ENCODE measurements around the gene FMNL2. TPM values are rescaled to one million over a fixed set of nuclear protein-coding genes. Genes with fewer than 3 reads are reported as not detected.
A peak's percentile ranks its signal among the peaks of the same experiment; 100 is the strongest.

Gene FMNL2
- total RNA-seq, 1 donor from 2014 or later = 34.3 TPM

DNA sequence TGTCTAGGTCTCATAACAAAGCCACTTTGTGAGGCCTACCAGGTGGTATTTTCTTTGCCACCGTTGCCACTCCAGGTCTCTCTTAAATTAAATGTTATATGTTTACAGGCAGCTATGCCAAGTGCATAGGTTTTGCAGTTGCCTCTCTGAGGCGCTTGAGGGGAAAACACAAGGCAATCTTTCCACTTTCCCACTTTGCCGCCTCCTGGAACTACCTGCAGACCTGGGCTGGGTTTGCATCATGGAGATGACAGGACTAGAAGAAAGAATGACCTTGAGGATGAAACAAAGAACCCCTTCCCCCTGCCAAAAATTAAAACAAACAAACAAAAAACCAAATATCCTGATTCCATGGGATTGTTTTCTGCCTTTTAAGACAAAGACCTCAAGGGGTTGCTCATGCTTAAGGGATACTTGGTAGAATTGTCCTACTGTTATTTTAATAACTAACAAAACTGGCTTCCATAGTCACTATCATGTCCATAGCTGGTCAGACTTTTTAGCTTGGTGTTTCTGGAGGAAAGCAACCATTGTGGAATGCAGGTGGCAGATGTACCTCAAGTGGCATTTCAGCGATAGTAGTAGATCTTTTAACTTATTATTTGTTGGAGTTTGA is 222.4 kb downstream of the FMNL2 start:
- DNase-seq (ENCODE audit: low read depth) (no peak), FAIRE-seq (no peak)
- TF ChIP-seq EZH2 (IDR thresholded peaks at IDR 0.05; ENCODE audit: insufficient read depth, low read length) = no peak
- TF ChIP-seq, protein P1, sequence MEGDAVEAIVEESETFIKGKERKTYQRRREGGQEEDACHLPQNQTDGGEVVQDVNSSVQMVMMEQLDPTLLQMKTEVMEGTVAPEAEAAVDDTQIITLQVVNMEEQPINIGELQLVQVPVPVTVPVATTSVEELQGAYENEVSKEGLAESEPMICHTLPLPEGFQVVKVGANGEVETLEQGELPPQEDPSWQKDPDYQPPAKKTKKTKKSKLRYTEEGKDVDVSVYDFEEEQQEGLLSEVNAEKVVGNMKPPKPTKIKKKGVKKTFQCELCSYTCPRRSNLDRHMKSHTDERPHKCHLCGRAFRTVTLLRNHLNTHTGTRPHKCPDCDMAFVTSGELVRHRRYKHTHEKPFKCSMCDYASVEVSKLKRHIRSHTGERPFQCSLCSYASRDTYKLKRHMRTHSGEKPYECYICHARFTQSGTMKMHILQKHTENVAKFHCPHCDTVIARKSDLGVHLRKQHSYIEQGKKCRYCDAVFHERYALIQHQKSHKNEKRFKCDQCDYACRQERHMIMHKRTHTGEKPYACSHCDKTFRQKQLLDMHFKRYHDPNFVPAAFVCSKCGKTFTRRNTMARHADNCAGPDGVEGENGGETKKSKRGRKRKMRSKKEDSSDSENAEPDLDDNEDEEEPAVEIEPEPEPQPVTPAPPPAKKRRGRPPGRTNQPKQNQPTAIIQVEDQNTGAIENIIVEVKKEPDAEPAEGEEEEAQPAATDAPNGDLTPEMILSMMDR (IDR thresholded peaks at IDR 0.05; ENCODE audit: insufficient read depth, low read depth, low read length) = no peak
- Histone ChIP-seq H3K36me3 (ENCODE audit: insufficient read depth, low read length) (peaks cover 3% of the 10 kb centered on the region), H2AFZ (ENCODE audit: low read depth, low read length) (no peak overlapping the region), H3K9me3 (ENCODE audit: insufficient read depth, low read depth, low read length) (no peaks in the 10 kb centered on the region), H4K20me1 (ENCODE audit: insufficient read depth, low read length) (no peaks in the 10 kb centered on the region), H3K4me1 (ENCODE audit: insufficient read depth, low read length) (peaks cover 38% of the 10 kb centered on the region), H3K4me3 (ENCODE audit: insufficient read depth, low read depth, low read length) (no peak overlapping the region), H3K27ac (ENCODE audit: low read depth, low read length) (no peak overlapping the region), H3K9ac (ENCODE audit: low read length) (no peak overlapping the region), H3K4me2 (ENCODE audit: low read length) (peak overlapping the region; percentile 50), H3K27me3 (ENCODE audit: insufficient read depth, low read length) (no peaks in the 10 kb centered on the region), H3K79me2 (ENCODE audit: insufficient read depth, low read length) (no peaks in the 10 kb centered on the region)
- H3K9me3 Mint-ChIP-seq (ENCODE audit: unreplicated experiment) = no peaks in the 10 kb centered on the region
- no peak overlapping the region for H3K27ac Mint-ChIP-seq (ENCODE audit: unreplicated experiment)
- no peak overlapping the region for H3K4me3 Mint-ChIP-seq (ENCODE audit: unreplicated experiment)
- H3K27me3 Mint-ChIP-seq (ENCODE audit: low read depth, unreplicated experiment) = no peaks in the 10 kb centered on the region
- H3K36me3 Mint-ChIP-seq (ENCODE audit: low read depth, unreplicated experiment) = no peaks in the 10 kb centered on the region
- H3K4me1 Mint-ChIP-seq (ENCODE audit: low read depth, unreplicated experiment) = peaks cover 49% of the 10 kb centered on the region

DNA sequence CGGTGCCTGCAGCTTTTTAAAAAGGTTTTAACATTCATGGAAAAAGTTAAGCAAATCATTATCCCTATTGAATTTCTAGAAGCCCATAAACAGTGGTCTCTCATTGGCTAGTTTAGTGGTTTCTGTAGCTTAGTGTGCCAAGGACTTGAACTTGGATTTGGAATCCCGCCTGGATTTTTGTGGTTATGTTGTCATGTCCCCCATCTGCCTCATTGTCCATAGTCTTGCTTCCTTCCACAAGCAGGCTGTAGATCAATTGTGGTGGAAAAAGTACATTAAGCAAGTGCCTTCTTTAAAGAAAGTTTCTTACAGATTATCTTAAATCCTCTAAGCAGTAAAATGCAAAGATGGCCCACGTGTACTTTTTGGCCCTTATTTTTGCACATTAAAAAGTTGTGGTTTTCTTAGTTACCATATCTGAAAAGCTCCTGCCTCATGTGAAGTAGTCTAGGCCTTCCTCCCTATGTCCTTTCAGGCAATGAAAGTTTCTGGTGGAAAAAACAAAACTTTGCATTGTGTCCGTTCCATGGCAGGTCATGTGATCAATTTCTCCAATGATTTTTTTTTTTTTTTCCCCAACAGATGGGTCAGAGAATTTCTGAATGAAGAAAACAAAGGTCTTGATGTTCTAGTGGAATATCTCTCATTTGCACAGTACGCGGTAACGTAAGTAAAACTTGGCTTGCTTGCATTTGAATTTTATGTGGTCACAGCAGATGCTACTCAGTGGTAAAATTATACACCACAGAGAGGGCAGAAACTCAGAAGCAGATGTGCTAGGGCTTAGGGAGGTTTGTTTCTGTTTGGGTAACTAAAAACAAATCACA is 223.4 kb downstream of the FMNL2 start:
- Histone ChIP-seq H3K36me3 (ENCODE audit: insufficient read depth, low read length) (peaks cover 3% of the 10 kb centered on the region), H3K9ac (ENCODE audit: low read length) (no peak overlapping the region), H3K4me3 (ENCODE audit: insufficient read depth, low read depth, low read length) (no peak overlapping the region), H3K4me1 (ENCODE audit: insufficient read depth, low read length) (peaks cover 38% of the 10 kb centered on the region), H3K4me2 (ENCODE audit: low read length) (peak overlapping the region; percentile 50), H3K27me3 (ENCODE audit: insufficient read depth, low read length) (no peaks in the 10 kb centered on the region), H2AFZ (ENCODE audit: low read depth, low read length) (no peak overlapping the region), H4K20me1 (ENCODE audit: insufficient read depth, low read length) (no peaks in the 10 kb centered on the region), H3K79me2 (ENCODE audit: insufficient read depth, low read length) (no peaks in the 10 kb centered on the region), H3K9me3 (ENCODE audit: insufficient read depth, low read depth, low read length) (no peaks in the 10 kb centered on the region), H3K27ac (ENCODE audit: low read depth, low read length) (peak overlapping the region; percentile 17)
- Mint-ChIP-seq H3K9me3 (ENCODE audit: unreplicated experiment) (no peaks in the 10 kb centered on the region), H3K4me3 (ENCODE audit: unreplicated experiment) (no peak overlapping the region), H3K36me3 (ENCODE audit: low read depth, unreplicated experiment) (no peaks in the 10 kb centered on the region), H3K27ac (ENCODE audit: unreplicated experiment) (peak overlapping the region; percentile 42), H3K4me1 (ENCODE audit: low read depth, unreplicated experiment) (peaks cover 46% of the 10 kb centered on the region), H3K27me3 (ENCODE audit: low read depth, unreplicated experiment) (no peaks in the 10 kb centered on the region)
- TF ChIP-seq, protein P1 (IDR thresholded peaks at IDR 0.05; ENCODE audit: insufficient read depth, low read depth, low read length) = no peak
- TF ChIP-seq EZH2 (IDR thresholded peaks at IDR 0.05; ENCODE audit: insufficient read depth, low read length) = no peak
- DNase-seq (ENCODE audit: low read depth) (peak; percentile 96), FAIRE-seq (peak; percentile 68)

Measured in astrocyte (in vitro differentiated cells and primary cell).